ENCODE measurements around the gene NPLOC4. TPM values are rescaled to one million over a fixed set of nuclear protein-coding genes. Genes with fewer than 3 reads are reported as not detected.
A peak's percentile ranks its signal among the peaks of the same experiment; 100 is the strongest.

The NPLOC4 gene
- total and polyA plus RNA-seq, 2 of the 13 experiments (the other 11 are each of a cell fraction or from before 2014, with no cell fraction given), result 57.0 to 97.0 TPM

GRCh38 chr17:81519284-81520020 is 117.5 kb downstream of the NPLOC4 start (continued):
- TF ChIP-seq POGK (CRISPR knock-in tag; conservative IDR thresholded peaks at IDR 0.05) (no peak), ZNF20 (CRISPR knock-in tag; IDR thresholded peaks at IDR 0.05) (no peak), SP140L (CRISPR knock-in tag; IDR thresholded peaks at IDR 0.05; ENCODE audit: borderline replicate concordance) (no peak), RNF2 (conservative IDR thresholded peaks at IDR 0.05; ENCODE audit: low read depth) (peak; percentile 58; the same call in 1 of the 2 replicates), ZBTB21 (CRISPR knock-in tag; IDR thresholded peaks at IDR 0.05) (no peak), ZNF350 (CRISPR knock-in tag; IDR thresholded peaks at IDR 0.05; ENCODE audit: borderline replicate concordance, low read depth) (0 out of 2 replicates have a peak, but pooled peaks have one; percentile 35), JUN (CRISPR knock-in tag; IDR thresholded peaks at IDR 0.05) (0 out of 2 replicates have a peak, but pooled peaks have one; percentile 37), ZNF691 (CRISPR knock-in tag; IDR thresholded peaks at IDR 0.05; ENCODE audit: borderline replicate concordance, low read depth) (peak; percentile 88; the same call in 1 of the 2 replicates), RBM22 (optimal IDR thresholded peaks at IDR 0.05; ENCODE audit: low read length) (no peak), DBP (CRISPR knock-in tag; IDR thresholded peaks at IDR 0.05; ENCODE audit: not compliant biosample characterization) (no peak), ERF (CRISPR knock-in tag; IDR thresholded peaks at IDR 0.05) (no peak; the same call in 1 of the 2 replicates), PCBP1 (IDR thresholded peaks at IDR 0.05; ENCODE audit: borderline replicate concordance, low read depth, low read length) (peak; percentile 14; the same call in 1 of the 2 replicates), MTA1 (CRISPR knock-in tag; IDR thresholded peaks at IDR 0.05; ENCODE audit: borderline replicate concordance) (peak; percentile 58; the same call in 1 of the 2 replicates), FOXJ3 (CRISPR knock-in tag; IDR thresholded peaks at IDR 0.05; ENCODE audit: borderline replicate concordance) (no peak), MXD3 (CRISPR knock-in tag; IDR thresholded peaks at IDR 0.05) (peak; percentile 48), SP5 (CRISPR knock-in tag; IDR thresholded peaks at IDR 0.05; ENCODE audit: borderline replicate concordance, low read depth) (peak; percentile 81), ZC3H4 (CRISPR knock-in tag; IDR thresholded peaks at IDR 0.05; ENCODE audit: borderline replicate concordance) (no peak), ZNF230 (CRISPR knock-in tag; IDR thresholded peaks at IDR 0.05) (0 out of 2 replicates have a peak, but pooled peaks have one; percentile 53), SP2 (CRISPR knock-in tag; IDR thresholded peaks at IDR 0.05) (no peak), BORCS8-MEF2B (CRISPR knock-in tag; IDR thresholded peaks at IDR 0.05) (peak; percentile 35; the same call in 1 of the 2 replicates), ZNF362 (CRISPR knock-in tag; IDR thresholded peaks at IDR 0.05; ENCODE audit: borderline replicate concordance) (no peak), HOXD1 (CRISPR knock-in tag; IDR thresholded peaks at IDR 0.05) (no peak), ZNF776 (CRISPR knock-in tag; IDR thresholded peaks at IDR 0.05) (peak; percentile 79; the same call in 1 of the 2 replicates), ATM (IDR thresholded peaks at IDR 0.05; ENCODE audit: borderline replicate concordance) (no peak), DNMT1 (CRISPR knock-in tag; IDR thresholded peaks at IDR 0.05) (peak; percentile 67; the same call in 1 of the 2 replicates), TEAD3 (CRISPR knock-in tag; optimal IDR thresholded peaks at IDR 0.05; ENCODE audit: borderline replicate concordance) (peak; percentile 40)

Data from HepG2 (cell line).